H54 (cell line): ENCODE data around the gene KRT25.

Source experiments
- DNase-seq: peaks from one replicate; pipeline ENCODE4 v3.0.0; 2011; ENCODE audit warnings: low spot score, mixed read lengths; ENCODE audit not compliant: insufficient read length
- FAIRE-seq: peaks from 3 replicates; lab custom pipeline; 2011; peaks lifted over from hg19 to GRCh38; lab: Jason Lieb, UNC
- POLR2A ChIP-seq: IDR thresholded peaks from 2 replicates; pipeline ENCODE4 v1.6.1; 2011; ENCODE audit warnings: low read depth, mild to moderate bottlenecking, low read length

Gene KRT25

DNA sequence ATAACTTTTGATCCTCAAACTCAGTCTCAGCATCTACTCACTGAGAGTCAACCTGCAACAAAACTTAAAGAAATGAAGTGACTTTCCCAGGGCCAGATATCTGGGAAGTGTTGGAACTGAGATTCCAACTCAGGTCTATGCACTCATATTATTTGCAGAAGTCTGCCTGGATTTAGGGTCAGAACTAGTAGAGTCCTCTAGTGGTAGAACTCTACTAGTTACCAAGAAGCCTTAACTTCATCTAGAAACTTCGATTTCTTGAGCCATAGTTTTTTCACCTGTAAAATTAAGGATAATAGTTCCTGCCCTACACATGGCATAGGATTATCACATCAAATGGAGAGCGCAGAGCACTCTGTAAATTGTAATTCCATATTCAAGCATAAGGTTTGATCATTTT lies 28.2 kb downstream of the KRT25 start:
- DNase-seq = no peak
- no peak for TF ChIP-seq POLR2A
- no peak for FAIRE-seq

GRCh38 chr17:40724656-40725055 lies 30.5 kb downstream of the KRT25 start:
- TF ChIP-seq POLR2A = no peak
- DNase-seq (no peak), FAIRE-seq (no peak)

- TF ChIP-seq POLR2A = no peak
- DNase-seq = no peak
- no peak for FAIRE-seq
Observed at GRCh38 chr17:40722241-40722640, 32.9 kb downstream of the KRT25 start.

- no peak for FAIRE-seq
- no peak for TF ChIP-seq POLR2A
- no peak for DNase-seq
Observed at GRCh38 chr17:40720899-40721298, 34.2 kb downstream of the KRT25 start.

GRCh38 chr17:40718930-40719329 lies 36.2 kb downstream of the KRT25 start:
- DNase-seq (no peak), FAIRE-seq (no peak)
- no peak for TF ChIP-seq POLR2A

- TF ChIP-seq POLR2A = no peak
- FAIRE-seq = no peak
- DNase-seq = no peak
Observed at GRCh38 chr17:40717776-40718175, 37.4 kb downstream of the KRT25 start.

DNA sequence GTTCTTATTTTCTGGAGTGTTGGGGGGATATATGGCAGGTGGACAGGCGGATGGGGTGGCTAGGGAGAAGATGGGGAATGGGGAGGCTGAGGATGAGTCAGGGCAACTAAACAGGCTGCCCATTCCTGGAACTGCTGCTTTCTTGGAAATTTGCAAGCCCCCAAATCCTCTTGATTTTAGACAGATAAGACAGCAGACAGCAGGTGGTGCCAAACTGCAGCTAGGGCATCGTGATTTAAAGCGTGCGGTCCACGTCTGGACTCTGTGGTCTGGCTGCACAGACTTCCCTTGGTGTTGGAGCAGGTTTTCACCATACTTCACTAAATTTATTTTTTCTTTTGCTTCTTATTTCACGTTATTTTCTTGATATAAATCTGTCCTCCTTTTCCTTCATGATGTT lies 40.7 kb downstream of the KRT25 start:
- FAIRE-seq (no peak), DNase-seq (no peak)
- TF ChIP-seq POLR2A = no peak

GRCh38 chr17:40707745-40708144 lies 47.4 kb downstream of the KRT25 start:
- FAIRE-seq (no peak), DNase-seq (no peak)
- TF ChIP-seq POLR2A = no peak

GRCh38 chr17:40705584-40705983 lies 49.5 kb downstream of the KRT25 start:
- DNase-seq = no peak
- TF ChIP-seq POLR2A = no peak
- FAIRE-seq = no peak

GRCh38 chr17:40703652-40704051 lies 51.5 kb downstream of the KRT25 start, which contains the start of gene KRT24:
TSS of gene KRT24 (minus strand) at chr17:40703752. CDS start at chr17:40703693, 59 bp downstream.
- DNase-seq (no peak), FAIRE-seq (no peak)
- TF ChIP-seq POLR2A = no peak

- TF ChIP-seq POLR2A = no peak
- DNase-seq (no peak), FAIRE-seq (no peak)
Observed at GRCh38 chr17:40702271-40702670, 52.9 kb downstream of the KRT25 start.

- FAIRE-seq = no peak
- no peak for DNase-seq
Observed at GRCh38 chr17:40699853-40700252, 55.3 kb downstream of the KRT25 start.

DNA sequence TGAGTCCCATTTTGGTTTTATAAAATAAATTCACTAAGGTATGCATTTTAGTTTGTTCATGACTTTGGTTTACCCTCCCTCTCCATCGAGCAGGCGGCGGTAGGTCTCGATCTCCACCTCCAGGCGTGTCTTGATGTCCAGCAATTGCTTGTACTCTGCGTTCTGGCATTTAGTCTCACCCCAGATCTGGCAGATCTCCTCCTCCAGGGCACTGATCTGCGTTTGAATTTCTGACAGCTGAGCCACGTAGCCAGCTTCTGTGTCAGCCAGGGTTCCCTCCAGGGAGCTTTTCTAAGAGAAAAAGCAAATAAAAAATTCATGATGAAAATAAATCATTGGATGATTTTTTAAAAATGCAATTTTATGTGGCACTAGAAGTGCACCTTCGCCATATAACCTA lies 55.8 kb downstream of the KRT25 start:
- no peak for TF ChIP-seq POLR2A
- FAIRE-seq = no peak
- no peak for DNase-seq

More at GRCh38 chr17:40699853-40700252, 55.3 kb downstream of the KRT25 start:
- TF ChIP-seq POLR2A = no peak
